Astrocyte (in vitro differentiated cells and primary cell): Measurements from ENCODE around the gene MATR3. TPM values are rescaled to one million over a fixed set of nuclear protein-coding genes. Genes with fewer than 3 reads are reported as not detected.
A peak's percentile ranks its signal among the peaks of the same experiment; 100 is the strongest.

Experiments used
- DNase-seq: peaks from one replicate; pipeline ENCODE4 v3.0.0-alpha.2; 2010; ENCODE audit warnings: low read depth
- FAIRE-seq: peaks from 2 replicates; lab custom pipeline; 2011; peaks lifted over from hg19 to GRCh38; lab: Jason Lieb, UNC
- H2AFZ ChIP-seq: 2 replicates; pipeline ENCODE4 v1.6.0; 2012; ENCODE audit warnings: low read depth, low read length, inconsistent platforms
- H3K27ac ChIP-seq: 2 replicates; pipeline ENCODE4 v1.5.1; 2011; ENCODE audit warnings: low read depth, low read length, inconsistent platforms
- H3K27me3 ChIP-seq: 2 replicates; pipeline ENCODE4 v1.6.0; 2011; ENCODE audit warnings: low read length, inconsistent platforms; ENCODE audit not compliant: insufficient read depth
- H3K36me3 ChIP-seq: 2 replicates; pipeline ENCODE4 v1.5.1; 2011; ENCODE audit warnings: low read length, inconsistent platforms; ENCODE audit not compliant: insufficient read depth
- H3K4me1 ChIP-seq: 2 replicates; pipeline ENCODE4 v1.5.1; 2011; ENCODE audit warnings: low read length, inconsistent platforms; ENCODE audit not compliant: insufficient read depth
- H3K4me2 ChIP-seq: 2 replicates; pipeline ENCODE4 v1.6.0; 2012; ENCODE audit warnings: low read length, inconsistent platforms
- H3K4me3 ChIP-seq: 2 replicates; pipeline ENCODE4 v1.5.1; 2011; ENCODE audit warnings: low read depth, mild to moderate bottlenecking, low read length, inconsistent platforms; ENCODE audit not compliant: insufficient read depth
- H3K79me2 ChIP-seq: 2 replicates; pipeline ENCODE4 v1.6.0; 2012; ENCODE audit warnings: mild to moderate bottlenecking, low read length, inconsistent platforms; ENCODE audit not compliant: insufficient read depth
- H3K9ac ChIP-seq: 2 replicates; pipeline ENCODE4 v1.6.0; 2012; ENCODE audit warnings: mild to moderate bottlenecking, low read length, inconsistent platforms
- H3K9me3 ChIP-seq: 2 replicates; pipeline ENCODE4 v1.5.1; 2012; ENCODE audit warnings: low read depth, mild to moderate bottlenecking, low read length, inconsistent platforms; ENCODE audit not compliant: insufficient read depth
- H4K20me1 ChIP-seq: 2 replicates; pipeline ENCODE4 v1.6.0; 2012; ENCODE audit warnings: low read length, inconsistent platforms; ENCODE audit not compliant: insufficient read depth
- H3K27ac Mint-ChIP-seq: one replicate; pipeline ENCODE4 v1.8.0; 2021; ENCODE audit warnings: mild to moderate bottlenecking, mixed read lengths; ENCODE audit not compliant: unreplicated experiment
- H3K27me3 Mint-ChIP-seq: one replicate; pipeline ENCODE4 v1.8.0; 2021; ENCODE audit warnings: low read depth, mixed read lengths; ENCODE audit not compliant: unreplicated experiment
- H3K36me3 Mint-ChIP-seq: one replicate; pipeline ENCODE4 v1.8.0; 2021; ENCODE audit warnings: low read depth, mixed read lengths; ENCODE audit not compliant: unreplicated experiment
- H3K4me1 Mint-ChIP-seq: one replicate; pipeline ENCODE4 v1.8.0; 2021; ENCODE audit warnings: low read depth, mixed read lengths; ENCODE audit not compliant: unreplicated experiment
- H3K4me3 Mint-ChIP-seq: one replicate; pipeline ENCODE4 v1.8.0; 2021; ENCODE audit warnings: mild to moderate bottlenecking, moderate library complexity, mixed read lengths; ENCODE audit not compliant: unreplicated experiment
- H3K9me3 Mint-ChIP-seq: one replicate; pipeline ENCODE4 v1.8.0; 2021; ENCODE audit warnings: mild to moderate bottlenecking, mixed read lengths; ENCODE audit not compliant: unreplicated experiment
- CTCF ChIP-seq: IDR thresholded peaks from 2 replicates; pipeline ENCODE4 v1.5.1; 2011; ENCODE audit warnings: low read depth, mild to moderate bottlenecking, inconsistent platforms, low read length, moderate library complexity; ENCODE audit not compliant: insufficient read depth
- EZH2 ChIP-seq: IDR thresholded peaks from 2 replicates; pipeline ENCODE4 v1.6.1; 2012; ENCODE audit warnings: mild to moderate bottlenecking, low read length, inconsistent platforms; ENCODE audit not compliant: insufficient read depth
- total RNA-seq: library from RNA; stranded (reverse); gene quantifications from 2 replicates; pipeline ENCODE4 v1.2.1, GENCODE V29; 2021

MATR3 gene
- total RNA-seq, 1 donor from 2014 or later = 126 TPM

GRCh38 chr5:139341689-139342422, 48.3 kb downstream of the MATR3 start, which contains the start of gene PAIP2:
TSS of gene PAIP2 (plus strand) at chr5:139341854. CDS start at chr5:139363785, 21,931 bp downstream.
- TF ChIP-seq EZH2 = no peak
- TF ChIP-seq CTCF = peak; percentile 52
- H2AFZ ChIP-seq = peak within 1 kb of the TSS; percentile 68

GRCh38 chr5:139342423-139342723, 48.8 kb downstream of the MATR3 start:
- Mint-ChIP-seq H3K27ac (peak overlapping the region; percentile 100), H3K4me3 (peak overlapping the region; percentile 99), H3K27me3 (no peaks in the 10 kb centered on the region), H3K4me1 (peaks cover 17% of the 10 kb centered on the region), H3K9me3 (no peaks in the 10 kb centered on the region), H3K36me3 (peaks cover 10% of the 10 kb centered on the region)
- TF ChIP-seq CTCF = no peak
- no peak for TF ChIP-seq EZH2
- Histone ChIP-seq H3K9ac (peak overlapping the region; percentile 100), H3K4me2 (peak overlapping the region; percentile 85), H3K27me3 (no peaks in the 10 kb centered on the region), H2AFZ (no peak overlapping the region), H3K4me1 (peaks cover 14% of the 10 kb centered on the region), H3K4me3 (peak overlapping the region; percentile 98), H3K9me3 (no peaks in the 10 kb centered on the region), H3K36me3 (no peaks in the 10 kb centered on the region), H3K27ac (peak overlapping the region; percentile 100), H3K79me2 (peaks cover 57% of the 10 kb centered on the region), H4K20me1 (peaks cover 51% of the 10 kb centered on the region)
- FAIRE-seq (no peak), DNase-seq (no peak)

More at GRCh38 chr5:139341689-139342422, 48.3 kb downstream of the MATR3 start, which contains the start of gene PAIP2:
- Histone ChIP-seq H3K27me3 (no peaks in the 10 kb centered on the region), H3K79me2 (peaks cover 51% of the 10 kb centered on the region), H3K27ac (peak within 1 kb of the TSS; percentile 100), H3K9me3 (no peaks in the 10 kb centered on the region), H3K36me3 (no peaks in the 10 kb centered on the region), H3K4me2 (peak within 1 kb of the TSS; percentile 85), H3K4me1 (peaks cover 14% of the 10 kb centered on the region), H4K20me1 (peaks cover 47% of the 10 kb centered on the region), H3K9ac (peak within 1 kb of the TSS; percentile 100), H3K4me3 (peak within 1 kb of the TSS; percentile 98)
- Mint-ChIP-seq H3K27me3 (no peaks in the 10 kb centered on the region), H3K27ac (peak within 1 kb of the TSS; percentile 100), H3K4me3 (peak within 1 kb of the TSS; percentile 99), H3K36me3 (peaks cover 8% of the 10 kb centered on the region), H3K4me1 (peaks cover 17% of the 10 kb centered on the region), H3K9me3 (no peaks in the 10 kb centered on the region)
- FAIRE-seq (no peak), DNase-seq (peak; percentile 93)

- Mint-ChIP-seq H3K4me3 (peak overlapping the region; percentile 99), H3K36me3 (peaks cover 10% of the 10 kb centered on the region), H3K4me1 (peaks cover 17% of the 10 kb centered on the region), H3K27ac (peak overlapping the region; percentile 100), H3K27me3 (no peaks in the 10 kb centered on the region), H3K9me3 (no peaks in the 10 kb centered on the region)
- no peak overlapping the region for H2AFZ ChIP-seq
- peak overlapping the region; percentile 100 for H3K9ac ChIP-seq
- TF ChIP-seq CTCF (no peak), EZH2 (no peak)
- peaks cover 14% of the 10 kb centered on the region for H3K4me1 ChIP-seq
- H3K27me3 ChIP-seq = no peaks in the 10 kb centered on the region
- peaks cover 52% of the 10 kb centered on the region for H4K20me1 ChIP-seq
- H3K9me3 ChIP-seq = no peaks in the 10 kb centered on the region
- DNase-seq (no peak), FAIRE-seq (no peak)
- H3K4me3 ChIP-seq = peak overlapping the region; percentile 98
- H3K79me2 ChIP-seq = peaks cover 68% of the 10 kb centered on the region
- H3K4me2 ChIP-seq = peak overlapping the region; percentile 85
- no peaks in the 10 kb centered on the region for H3K36me3 ChIP-seq
- H3K27ac ChIP-seq = no peak overlapping the region
These were observed 49.9 kb downstream of the MATR3 start for GRCh38 chr5:139343476-139343875.
